Mesendoderm (in vitro differentiated cells): ENCODE data around the gene EPB41L4B.

Source experiments
- DNase-seq: peaks from one replicate; pipeline ENCODE4 v3.0.0; 2013
- H2AK5ac ChIP-seq: 2 replicates; pipeline ENCODE4 v1.6.1; 2013; ENCODE audit warnings: low read length, inconsistent platforms
- H2BK120ac ChIP-seq: 2 replicates; pipeline ENCODE4 v1.6.1; 2013; ENCODE audit warnings: low read depth, mild to moderate bottlenecking, low read length, moderate library complexity, mixed read lengths
- H2BK15ac ChIP-seq: replicated peaks from 2 replicates; pipeline ENCODE4 v1.6.1; 2013; ENCODE audit warnings: low read depth, mild to moderate bottlenecking, moderate library complexity
- H2BK5ac ChIP-seq: 2 replicates; pipeline ENCODE4 v1.6.1; 2013; ENCODE audit warnings: low read length, inconsistent platforms
- H3K18ac ChIP-seq: 2 replicates; pipeline ENCODE4 v1.6.1; 2013; ENCODE audit warnings: mild to moderate bottlenecking, low read length, mixed read lengths
- H3K23ac ChIP-seq: one replicate; pipeline ENCODE4 v1.6.1; 2013; ENCODE audit warnings: low read length
- H3K27ac ChIP-seq: 2 replicates; pipeline ENCODE4 v1.5.1; 2013; ENCODE audit warnings: low read depth, mild to moderate bottlenecking, inconsistent platforms, low read length, moderate library complexity
- H3K27me3 ChIP-seq: 2 replicates; pipeline ENCODE4 v1.6.1; 2013; ENCODE audit warnings: low read length, control low read depth, mild to moderate bottlenecking, inconsistent platforms; ENCODE audit not compliant: insufficient read depth, poor library complexity
- H3K36me3 ChIP-seq: 2 replicates; pipeline ENCODE4 v1.6.1; 2013; ENCODE audit warnings: low read length, inconsistent platforms; ENCODE audit not compliant: control insufficient read depth, insufficient read depth
- H3K4ac ChIP-seq: one replicate; pipeline ENCODE4 v1.6.1; 2013; ENCODE audit warnings: low read depth, mild to moderate bottlenecking, low read length, moderate library complexity
- H3K4me1 ChIP-seq: 2 replicates; pipeline ENCODE4 v1.6.1; 2013; ENCODE audit warnings: low read depth, low read length, inconsistent platforms; ENCODE audit not compliant: control insufficient read depth
- H3K4me2 ChIP-seq: 2 replicates; pipeline ENCODE4 v1.6.1; 2013; ENCODE audit warnings: low read length
- H3K4me3 ChIP-seq: 2 replicates; pipeline ENCODE4 v1.5.1; 2013; ENCODE audit warnings: mild to moderate bottlenecking, low read length
- H3K56ac ChIP-seq: one replicate; pipeline ENCODE4 v1.6.1; 2013; ENCODE audit warnings: low read length
- H3K79me1 ChIP-seq: 2 replicates; pipeline ENCODE4 v1.6.1; 2013; ENCODE audit warnings: low read length, inconsistent platforms
- H3K79me2 ChIP-seq: 2 replicates; pipeline ENCODE4 v1.6.1; 2013; ENCODE audit warnings: mild to moderate bottlenecking, low read length; ENCODE audit not compliant: control insufficient read depth, insufficient read depth
- H3K9ac ChIP-seq: 2 replicates; pipeline ENCODE4 v1.6.1; 2013; ENCODE audit warnings: low read length, inconsistent platforms
- H4K5ac ChIP-seq: one replicate; pipeline ENCODE4 v1.6.1; 2013; ENCODE audit warnings: low read length
- H4K8ac ChIP-seq: one replicate; pipeline ENCODE4 v1.6.1; 2013; ENCODE audit warnings: low read depth, mild to moderate bottlenecking, control low read depth, low read length, moderate library complexity
- WGBS: extraction: QIAGEN DNeasy Blood & Tissue Kit; methylation state at CpG from one replicate; pipeline ENCODE4 v1.1.7; 2013; ENCODE audit warnings: low lambda C conversion rate, missing lambda C conversion rate; ENCODE audit not compliant: insufficient coverage; ENCODE audit errors: extremely low coverage; 5-methylcytosine and 5-hydroxymethylcytosine counted together

The EPB41L4B gene

GRCh38 chr9:109282302-109282701, 38.6 kb downstream of the EPB41L4B start:
- Histone ChIP-seq H3K79me1 (peaks cover 1% of the 10 kb centered on the region), H2BK120ac (no peak overlapping the region), H2AK5ac (no peak overlapping the region), H4K5ac (no peak overlapping the region), H3K9ac (no peak overlapping the region), H3K23ac (no peak overlapping the region), H3K36me3 (no peaks in the 10 kb centered on the region), H3K27ac (no peak overlapping the region), H3K4me3 (no peak overlapping the region), H2BK5ac (no peak overlapping the region), H3K27me3 (no peaks in the 10 kb centered on the region), H4K8ac (no peak overlapping the region), H3K4ac (no peak overlapping the region), H3K4me1 (no peaks in the 10 kb centered on the region), H3K4me2 (no peak overlapping the region), H3K79me2 (peaks cover 7% of the 10 kb centered on the region), H3K56ac (no peak overlapping the region), H3K18ac (no peak overlapping the region), H2BK15ac (no peak overlapping the region)
- WGBS = no CpG with 5 or more reads among the region's 3 CpGs
- no peak for DNase-seq

- Histone ChIP-seq H3K4me3 (no peak overlapping the region), H3K9ac (no peak overlapping the region), H3K4me1 (no peaks in the 10 kb centered on the region), H3K4ac (no peak overlapping the region), H2BK15ac (no peak overlapping the region), H3K4me2 (no peak overlapping the region), H2BK120ac (no peak overlapping the region), H3K56ac (no peak overlapping the region), H3K27ac (no peak overlapping the region), H3K79me1 (no peaks in the 10 kb centered on the region), H3K18ac (no peak overlapping the region), H3K36me3 (no peaks in the 10 kb centered on the region), H3K79me2 (peaks cover 5% of the 10 kb centered on the region), H3K27me3 (no peaks in the 10 kb centered on the region), H2BK5ac (no peak overlapping the region), H4K8ac (no peak overlapping the region), H4K5ac (no peak overlapping the region), H3K23ac (no peak overlapping the region), H2AK5ac (no peak overlapping the region)
- whole genome bisulfite sequencing = no CpG with 5 or more reads among the region's 8 CpGs
- no peak for DNase-seq
Observed at GRCh38 chr9:109281518-109281917, 39.3 kb downstream of the EPB41L4B start.

GRCh38 chr9:109278848-109279247, 42.0 kb downstream of the EPB41L4B start:
- Histone ChIP-seq H3K23ac (no peak overlapping the region), H3K9ac (no peak overlapping the region), H4K5ac (no peak overlapping the region), H3K4me1 (no peaks in the 10 kb centered on the region), H3K4ac (no peak overlapping the region), H3K79me1 (no peaks in the 10 kb centered on the region), H3K27me3 (no peaks in the 10 kb centered on the region), H2BK5ac (no peak overlapping the region), H3K56ac (no peak overlapping the region), H2AK5ac (no peak overlapping the region), H2BK120ac (no peak overlapping the region), H3K36me3 (no peaks in the 10 kb centered on the region), H2BK15ac (no peak overlapping the region), H3K27ac (no peak overlapping the region), H3K4me2 (no peak overlapping the region), H3K4me3 (no peak overlapping the region), H3K79me2 (peaks cover 3% of the 10 kb centered on the region), H3K18ac (no peak overlapping the region), H4K8ac (no peak overlapping the region)
- DNase-seq = no peak
- WGBS = no CpG with 5 or more reads among the region's 2 CpGs

GRCh38 chr9:109278216-109278615, 42.6 kb downstream of the EPB41L4B start:
- DNase-seq = no peak
- Histone ChIP-seq H3K4ac (no peak overlapping the region), H3K9ac (no peak overlapping the region), H3K18ac (no peak overlapping the region), H2BK15ac (no peak overlapping the region), H4K5ac (no peak overlapping the region), H3K79me2 (peaks cover 3% of the 10 kb centered on the region), H4K8ac (no peak overlapping the region), H3K4me2 (no peak overlapping the region), H3K4me1 (no peaks in the 10 kb centered on the region), H3K36me3 (no peaks in the 10 kb centered on the region), H2BK5ac (no peak overlapping the region), H3K79me1 (no peaks in the 10 kb centered on the region), H3K23ac (no peak overlapping the region), H3K56ac (no peak overlapping the region), H2BK120ac (no peak overlapping the region), H3K27ac (no peak overlapping the region), H2AK5ac (no peak overlapping the region), H3K4me3 (no peak overlapping the region), H3K27me3 (no peaks in the 10 kb centered on the region)
- WGBS = no CpG with 5 or more reads among the region's 6 CpGs

GRCh38 chr9:109277451-109277850, 43.4 kb downstream of the EPB41L4B start:
- H4K5ac ChIP-seq = no peak overlapping the region
- H3K4ac ChIP-seq = no peak overlapping the region
- no peaks in the 10 kb centered on the region for H3K27me3 ChIP-seq
- H3K9ac ChIP-seq = no peak overlapping the region
- no peak overlapping the region for H2BK5ac ChIP-seq
- no peak overlapping the region for H3K18ac ChIP-seq
- H3K79me2 ChIP-seq = peaks cover 3% of the 10 kb centered on the region
- H3K4me2 ChIP-seq = no peak overlapping the region
- H3K23ac ChIP-seq = no peak overlapping the region
- H3K4me3 ChIP-seq = no peak overlapping the region
- H3K36me3 ChIP-seq = no peaks in the 10 kb centered on the region
- H4K8ac ChIP-seq = no peak overlapping the region
- H2BK15ac ChIP-seq = no peak overlapping the region
- DNase-seq = no peak
- H3K27ac ChIP-seq = no peak overlapping the region
- H2AK5ac ChIP-seq = no peak overlapping the region
- no peaks in the 10 kb centered on the region for H3K79me1 ChIP-seq
- WGBS = no CpG with 5 or more reads among the region's 9 CpGs
- H3K56ac ChIP-seq = no peak overlapping the region
- no peak overlapping the region for H2BK120ac ChIP-seq
- H3K4me1 ChIP-seq = no peaks in the 10 kb centered on the region
